Endometrial microvascular endothelial cells (primary cell): ENCODE measurements around the gene PSME2. TPM values are rescaled to one million over a fixed set of nuclear protein-coding genes. Genes with fewer than 3 reads are reported as not detected.

Experiments
- in situ Hi-C: cut with HindIII; loops from 2 replicates; pipeline ENCODE4 v1.10.0; 2017; ENCODE audit warnings: low sequenced_read_pairs, low pct_unique_long_range_greater_than_20kb; ENCODE audit errors: inconsistent ontology term
- total RNA-seq: library from RNA; depleted of rRNA; stranded (reverse); fragments of >200 nt; gene quantifications from one replicate; pipeline ENCODE4 v1.2.3, GENCODE V29; 2015; ENCODE audit errors: inconsistent ontology term

PSME2 gene, protein sequence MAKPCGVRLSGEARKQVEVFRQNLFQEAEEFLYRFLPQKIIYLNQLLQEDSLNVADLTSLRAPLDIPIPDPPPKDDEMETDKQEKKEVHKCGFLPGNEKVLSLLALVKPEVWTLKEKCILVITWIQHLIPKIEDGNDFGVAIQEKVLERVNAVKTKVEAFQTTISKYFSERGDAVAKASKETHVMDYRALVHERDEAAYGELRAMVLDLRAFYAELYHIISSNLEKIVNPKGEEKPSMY
- total RNA-seq = 142 TPM

DNA sequence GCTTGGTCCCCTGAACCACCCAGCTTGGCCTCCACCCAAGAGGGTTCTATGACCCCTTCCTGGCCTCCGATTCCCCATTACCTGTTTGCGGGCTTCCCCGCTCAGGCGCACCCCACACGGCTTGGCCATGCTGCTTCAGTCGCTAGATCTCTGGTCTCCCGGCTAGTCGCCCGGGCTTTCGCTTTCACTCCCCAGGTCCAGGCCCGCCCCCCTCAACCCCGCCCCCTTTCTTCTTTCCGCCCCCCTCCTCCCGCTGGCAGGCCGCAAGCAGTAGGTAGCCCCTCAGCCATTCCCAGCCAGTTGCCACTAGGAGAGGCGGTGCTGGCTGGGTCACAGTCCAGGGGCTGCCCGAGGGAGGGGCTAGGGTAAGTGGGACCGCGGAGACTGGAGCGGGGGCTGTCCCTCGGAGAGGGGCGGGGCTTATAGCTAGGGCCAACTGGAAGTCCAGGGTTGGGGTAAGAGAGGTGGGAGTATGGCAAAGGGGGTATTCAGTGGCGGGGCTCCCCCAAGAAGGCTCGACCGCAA, at the start of gene PSME2:
Gene PSME2, minus strand, starts transcription at position 158 of the 525 bp plus-strand sequence. Its CDS starts 29 bp downstream, at position 129.
- in situ Hi-C loops = no loop called here

DNA sequence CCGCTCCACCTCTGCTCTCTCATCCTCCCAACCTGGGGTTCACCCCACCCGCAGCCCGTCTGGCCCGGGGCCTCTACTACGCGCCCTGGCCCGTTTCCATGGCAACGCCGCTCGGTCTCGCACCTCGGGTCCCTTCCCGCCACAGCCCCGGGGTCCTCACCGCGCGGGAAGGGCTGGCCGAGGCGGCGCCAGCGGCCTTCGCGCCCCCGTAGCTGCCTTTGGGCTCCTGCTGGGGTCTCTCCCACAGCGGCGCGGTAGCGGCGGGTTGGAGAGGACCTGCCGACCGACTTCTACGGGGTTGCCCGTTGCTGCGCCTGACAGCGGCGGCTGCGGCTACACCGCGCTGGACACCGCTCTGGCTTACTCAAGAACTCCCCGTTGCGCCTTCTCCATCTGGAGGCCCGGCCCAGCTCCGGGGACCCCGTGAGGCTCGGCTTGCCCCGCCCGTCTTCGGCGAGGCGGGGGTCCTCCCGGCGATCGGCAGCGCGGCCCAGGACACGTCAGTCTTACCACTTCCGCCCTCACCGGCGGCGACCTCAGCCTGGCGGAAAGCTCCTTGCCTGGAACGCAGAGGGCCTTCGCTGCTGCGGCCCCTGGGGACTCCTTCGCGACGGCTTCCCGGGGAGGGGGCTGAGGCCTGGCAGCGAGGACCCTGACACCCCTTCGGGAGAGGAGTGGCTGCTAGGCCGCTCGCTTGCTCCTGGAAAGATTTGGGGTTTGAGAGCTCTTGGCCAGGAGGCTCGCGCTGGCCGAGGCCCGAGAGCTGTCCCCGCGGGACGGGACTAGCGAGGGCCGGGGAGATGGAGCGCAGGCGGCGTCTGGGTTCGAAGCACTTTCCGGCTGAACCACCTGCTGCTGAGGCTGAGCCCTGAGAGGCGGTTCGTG, 49.0 kb upstream of the PSME2 start, which contains the start of gene TM9SF1:
Gene TM9SF1, minus strand, starts transcription at position 256 of the 885 bp plus-strand sequence. CDS start 422 bp downstream, outside the sequence.
- in situ Hi-C loops = no loop called here

DNA sequence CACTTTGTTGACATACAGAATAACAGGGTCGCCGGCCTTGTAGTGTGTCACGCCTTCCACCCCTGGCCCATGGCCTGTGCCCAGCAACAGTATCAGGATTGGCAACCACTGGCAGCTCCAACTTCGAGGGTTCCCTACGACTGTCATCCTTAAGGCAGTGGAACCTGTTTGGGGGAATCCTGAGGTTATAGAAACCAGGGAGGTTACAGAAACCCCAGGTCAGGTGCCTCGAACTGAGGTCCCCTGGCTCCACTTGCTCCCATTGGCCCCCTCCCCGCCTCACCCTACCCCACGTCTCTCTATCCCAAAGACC, 48.4 kb upstream of the PSME2 start:
- in situ Hi-C loops = no loop called here

GRCh38 chr14:24194186-24194872, 47.9 kb upstream of the PSME2 start:
- in situ Hi-C loops = no loop called here

DNA sequence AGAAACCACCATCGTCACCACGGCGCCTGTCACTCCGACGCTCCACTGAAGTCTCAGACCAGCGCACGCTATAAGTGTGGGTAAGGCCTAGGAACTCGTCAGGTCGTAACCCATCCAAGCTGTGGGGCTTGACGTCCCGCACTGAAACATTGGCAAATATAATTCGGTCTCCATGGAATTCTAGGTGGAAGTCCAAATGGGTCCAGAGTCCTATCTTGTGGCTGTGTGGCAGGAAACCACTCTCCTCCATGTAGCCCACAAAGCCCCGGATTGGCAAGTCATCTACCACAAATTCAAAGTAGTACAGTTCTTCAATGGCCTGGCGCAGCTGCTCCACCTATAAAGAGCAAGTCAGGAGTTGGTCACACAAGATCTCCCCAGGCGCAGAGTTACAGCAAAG, 46.5 kb upstream of the PSME2 start:
- in situ Hi-C loops = no loop called here

DNA sequence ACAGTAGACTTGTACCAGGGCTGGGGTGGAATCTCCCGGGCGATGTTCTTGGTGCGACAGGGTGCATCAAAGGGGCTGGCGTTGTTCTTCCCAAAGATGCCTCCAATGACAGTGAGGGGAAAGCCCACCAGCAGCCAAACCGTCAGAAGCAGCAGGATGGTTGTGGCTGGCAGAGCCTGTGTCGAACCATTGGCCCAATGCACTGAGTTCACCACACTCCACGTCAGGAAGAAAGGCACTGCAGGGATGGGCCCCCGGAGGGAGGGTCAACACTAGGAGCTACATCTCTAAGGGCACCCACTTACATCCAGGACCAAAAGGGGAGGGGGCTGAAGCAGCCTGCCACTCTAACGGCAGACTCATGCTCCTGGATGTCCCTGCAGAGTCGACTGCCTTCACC, 44.0 kb upstream of the PSME2 start:
- in situ Hi-C loops = no loop called here

DNA sequence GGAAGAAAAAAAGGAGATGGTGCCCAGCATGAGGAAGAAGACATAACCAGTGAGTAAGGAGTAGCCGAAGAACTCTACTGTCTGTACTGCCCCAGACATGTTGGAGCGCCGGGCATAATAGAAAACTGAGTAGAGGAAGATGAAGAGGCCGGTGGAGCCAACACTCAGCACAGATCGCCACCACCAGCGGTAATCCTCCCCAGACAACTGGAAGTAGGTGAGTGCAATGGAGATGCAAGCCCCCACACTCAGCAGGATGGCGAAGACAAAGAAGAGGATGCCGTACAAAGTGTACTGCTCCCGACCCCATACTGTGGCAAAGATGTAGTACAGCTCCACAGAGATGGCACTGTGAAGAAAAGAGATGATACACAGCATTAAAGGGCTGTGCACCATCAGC, 43.0 kb upstream of the PSME2 start:
- in situ Hi-C loops = no loop called here

DNA sequence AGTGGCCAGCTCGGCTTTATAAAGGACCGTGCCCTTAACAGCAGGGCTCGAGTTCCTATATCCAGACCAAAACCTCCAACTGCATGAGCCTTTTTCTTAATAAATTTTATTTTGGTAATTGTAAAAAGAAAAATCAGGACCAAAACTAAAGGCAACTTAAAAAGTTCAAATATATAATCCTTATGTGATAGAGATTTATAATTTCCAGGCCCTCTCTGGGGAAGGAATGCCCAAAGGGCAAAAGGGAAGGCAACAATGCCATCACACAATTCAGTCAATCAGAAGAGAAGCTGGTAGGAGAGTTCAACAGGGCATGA, 42.6 kb upstream of the PSME2 start:
- in situ Hi-C loops = no loop called here

DNA sequence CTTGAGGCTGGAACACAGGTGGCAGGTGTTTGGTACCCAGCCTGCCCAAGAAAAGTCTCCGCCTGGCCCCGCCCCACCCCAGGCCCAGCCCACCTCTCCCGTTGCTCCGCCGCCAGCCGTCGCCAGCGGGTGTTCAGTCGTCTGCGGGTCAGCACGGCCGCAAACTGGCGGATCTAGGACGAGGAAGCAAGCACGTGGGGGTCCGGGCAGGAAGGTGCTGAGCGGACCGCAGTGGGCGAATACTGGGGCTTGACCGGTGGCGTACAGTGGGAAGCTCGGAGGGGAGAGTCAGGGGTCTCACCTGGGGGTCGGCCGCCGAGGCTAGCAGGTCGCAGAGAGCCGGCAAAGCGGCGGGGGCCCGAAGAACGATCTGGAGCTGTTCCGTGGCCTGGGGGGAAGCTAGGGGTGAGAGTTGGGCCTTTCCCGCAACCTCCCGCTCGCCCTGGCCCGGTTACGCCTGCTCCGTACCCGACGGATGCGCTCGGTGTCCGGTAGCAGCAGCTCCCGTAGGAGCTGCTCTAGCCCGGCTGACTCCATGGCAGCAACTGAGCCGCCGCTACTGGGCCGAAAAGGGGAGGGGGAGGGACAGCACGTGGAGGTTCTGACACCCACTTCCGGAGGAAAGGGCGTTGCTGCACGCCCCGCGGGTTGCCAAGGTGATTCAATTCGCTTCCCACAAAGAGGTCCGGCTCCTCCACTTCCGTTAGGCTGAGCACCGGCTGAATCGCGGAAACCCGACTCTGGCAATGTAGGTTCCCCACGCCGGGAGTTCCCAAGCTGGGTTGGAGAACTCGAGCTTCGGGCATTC, 42.0 kb upstream of the PSME2 start, which contains the start of gene IPO4:
Gene IPO4, minus strand, starts transcription at position 566 of the 808 bp plus-strand sequence. Its CDS starts 29 bp downstream, at position 537.
- in situ Hi-C loops = no loop called here

DNA sequence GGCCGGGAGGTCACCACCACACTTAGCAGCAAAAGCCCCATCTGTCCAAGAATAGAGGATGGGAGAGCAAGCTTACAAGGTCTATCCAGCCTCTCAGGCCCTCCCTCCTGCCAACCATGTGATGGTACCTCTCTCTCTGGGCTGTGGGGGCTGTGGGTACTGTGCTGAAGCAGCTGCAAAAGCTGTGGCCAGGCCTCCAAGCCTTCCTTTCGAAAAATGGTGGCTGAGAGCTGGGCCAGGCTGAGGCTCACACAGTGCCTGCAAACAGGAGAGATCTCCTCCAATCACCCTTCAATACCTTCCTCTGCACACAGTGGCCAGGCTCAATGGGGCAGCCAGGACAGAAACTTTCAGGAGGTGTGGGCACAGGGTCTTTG, 41.1 kb upstream of the PSME2 start:
- in situ Hi-C loops = no loop called here

DNA sequence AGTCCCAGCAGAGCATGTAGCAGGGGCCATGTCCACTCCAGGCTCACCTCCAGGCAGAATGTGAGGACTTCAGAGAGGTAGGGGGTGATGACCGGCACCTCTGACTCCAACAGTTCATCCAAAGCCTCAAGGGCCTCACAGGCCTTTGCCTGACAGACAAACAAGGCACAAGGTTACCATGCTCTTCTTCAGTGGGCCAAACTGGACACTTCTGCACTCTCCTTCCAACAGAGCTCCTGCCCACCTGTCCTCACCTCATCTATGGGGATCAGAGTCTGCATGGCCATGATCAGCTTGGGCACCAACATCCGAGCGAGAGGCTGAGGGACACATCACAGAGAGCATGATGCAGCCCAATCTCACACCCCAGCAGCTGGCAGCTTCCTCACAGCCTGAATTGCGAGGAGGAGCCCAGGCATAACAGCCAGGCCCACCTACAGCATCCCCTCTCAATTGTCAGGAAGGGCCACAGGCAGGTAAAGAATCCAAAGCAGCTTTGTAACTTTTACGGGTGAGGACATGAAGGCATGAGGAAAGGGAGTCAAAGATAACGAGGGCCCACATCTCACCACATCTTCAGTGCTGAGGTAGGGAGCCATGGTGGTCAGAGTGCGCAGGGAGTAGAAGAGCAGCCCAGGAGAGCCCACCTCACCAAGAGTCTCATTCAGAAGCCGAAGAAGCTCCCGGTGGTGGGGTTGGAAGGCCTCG, 40.6 kb upstream of the PSME2 start:
- in situ Hi-C loops = no loop called here

- in situ Hi-C loops = no loop called here
These were observed 39.3 kb upstream of the PSME2 start for GRCh38 chr14:24185741-24186140.

- in situ Hi-C loops = no loop called here
These were observed 38.6 kb upstream of the PSME2 start for GRCh38 chr14:24185026-24185425.

DNA sequence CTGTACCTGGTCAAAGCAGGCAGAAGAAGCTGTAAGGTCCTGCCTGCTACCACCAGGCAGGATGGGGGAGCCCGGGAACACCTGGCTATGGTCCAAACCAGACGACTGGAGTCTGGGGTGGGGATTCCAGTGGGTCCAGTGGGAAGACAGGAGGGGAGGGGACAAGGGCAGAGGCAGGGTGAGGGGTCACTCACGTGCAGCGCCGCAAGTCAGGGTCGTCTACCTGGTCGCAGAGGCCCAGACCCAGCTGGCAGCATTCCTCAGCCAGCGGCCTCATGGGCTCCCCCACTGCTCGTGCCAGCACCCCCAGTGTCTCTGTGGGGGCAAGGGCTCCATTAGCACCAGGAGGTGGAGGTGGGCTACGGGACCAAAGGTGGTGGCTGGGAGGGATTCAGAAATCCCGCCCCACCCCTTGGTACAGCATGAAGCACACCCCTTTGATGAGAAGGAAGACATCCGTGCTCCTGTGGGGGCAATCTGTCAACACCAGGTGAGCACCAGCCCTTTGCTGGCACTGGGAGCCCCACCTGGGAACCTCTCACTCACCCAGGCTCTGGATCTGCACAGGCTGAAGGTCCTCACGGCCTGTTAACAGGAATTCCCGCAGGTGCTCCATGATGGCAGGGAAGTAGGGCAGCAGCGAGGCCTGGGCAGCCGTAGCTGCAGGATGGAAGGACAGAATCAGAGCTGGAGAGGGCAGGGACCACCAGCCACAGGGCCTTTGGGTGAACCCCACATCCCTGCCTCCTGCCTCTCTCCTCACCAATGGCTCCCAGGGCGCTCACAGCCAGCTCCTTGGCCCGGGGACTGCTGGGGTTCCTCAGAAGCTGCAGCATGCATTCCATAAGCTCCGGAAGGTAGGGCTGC, 37.9 kb upstream of the PSME2 start:
- in situ Hi-C loops = no loop called here

GRCh38 chr14:24183014-24183481, 36.6 kb upstream of the PSME2 start:
- in situ Hi-C loops = no loop called here

DNA sequence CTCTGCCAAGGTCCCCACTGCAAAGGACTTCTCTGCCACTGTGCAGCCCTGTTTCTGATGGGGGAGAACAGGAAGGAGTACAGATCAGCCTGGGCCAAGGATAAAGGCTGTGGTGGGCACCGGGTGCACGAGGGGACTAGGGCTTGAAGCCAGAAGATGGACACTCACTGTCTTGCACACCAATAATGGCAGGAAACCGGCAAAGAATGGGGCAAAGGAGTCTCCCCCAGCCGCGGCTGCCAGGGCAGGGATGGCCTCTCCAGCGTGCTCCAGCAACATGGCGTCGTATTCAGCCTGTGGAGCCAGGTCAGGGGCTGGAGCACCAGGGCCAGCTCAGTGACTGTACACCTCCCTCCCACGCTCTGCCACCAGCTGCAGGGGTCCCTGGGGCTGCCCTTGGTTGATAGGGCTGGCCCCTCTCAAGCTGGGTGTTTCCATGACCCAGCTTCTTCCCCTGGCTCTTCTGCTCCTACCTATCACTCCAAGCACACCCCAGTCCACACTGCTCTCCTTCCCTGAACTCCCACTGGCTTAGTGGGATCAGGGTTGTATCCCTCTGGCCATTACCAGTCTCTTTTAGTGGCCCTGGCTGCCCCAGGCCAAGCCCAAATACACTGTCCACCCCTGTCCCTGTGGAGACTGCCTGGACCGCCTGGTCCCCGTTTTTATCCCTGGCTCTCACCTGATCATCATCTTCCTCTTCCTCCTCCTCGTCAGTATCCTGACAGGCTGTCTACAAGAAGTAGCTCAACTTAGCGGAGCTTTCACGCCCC, 35.9 kb upstream of the PSME2 start:
- in situ Hi-C loops = no loop called here
